Measurements from ENCODE around the gene PAX8. TPM values are rescaled to one million over a fixed set of nuclear protein-coding genes. Genes with fewer than 3 reads are reported as not detected.

The PAX8 gene
- total RNA-seq, 1 experiment from 2014 or later: 7.5 TPM

- Histone ChIP-seq H3K4me3 (ENCODE audit: low read depth, low read length) (no peak overlapping the region), H3K4me1 (no peaks in the 10 kb centered on the region), H3K36me3 (ENCODE audit: control insufficient read depth, insufficient read depth, low read length) (no peaks in the 10 kb centered on the region; the same call in none of the 2 replicates), H3K9me3 (no peaks in the 10 kb centered on the region), H3K27me3 (replicated peaks; ENCODE audit: control insufficient read depth, insufficient read depth, low read length) (no peaks in the 10 kb centered on the region)
- POLR2A ChIA-PET: no interaction called here
- Mint-ChIP-seq H3K27ac (ENCODE audit: unreplicated experiment) (no peak overlapping the region), H3K4me3 (ENCODE audit: unreplicated experiment) (no peak overlapping the region), H3K4me1 (ENCODE audit: low read depth, unreplicated experiment) (no peaks in the 10 kb centered on the region), H3K27me3 (ENCODE audit: insufficient read depth, unreplicated experiment) (no peaks in the 10 kb centered on the region), H3K9me3 (ENCODE audit: unreplicated experiment) (no peaks in the 10 kb centered on the region), H3K36me3 (ENCODE audit: insufficient read depth, unreplicated experiment) (peaks cover 4% of the 10 kb centered on the region)
- no peak for TF ChIP-seq CTCF (IDR thresholded peaks at IDR 0.05; ENCODE audit: insufficient read depth in 1 of 2, low read depth in 1 of 2, low read length in 1 of 2, severe bottlenecking in 1 of 2, unreplicated experiment in 1 of 2)
- CTCF ChIA-PET: interaction anchor here (2.0 kb wide), 1 partner anchor 54 kb away, joined by 5 read pairs; no protein-coding TSS in a partner anchor
- no TSS peak for BruUV-seq (replicated peaks)
- intact Hi-C loops (cut with micrococcal nuclease; ENCODE audit: unreplicated experiment): no loop called here
- no peak for DNase-seq
Observed at GRCh38 chr2:113258471-113259147, 20.1 kb downstream of the PAX8 start.

- no peaks in the 10 kb centered on the region for H3K9me3 ChIP-seq
- ChIA-PET POLR2A (no interaction called here), CTCF (interaction anchor here (2.0 kb wide), 1 partner anchor 54 kb away, joined by 5 read pairs; no protein-coding TSS in a partner anchor)
- Mint-ChIP-seq H3K4me1 (ENCODE audit: low read depth, unreplicated experiment) (no peaks in the 10 kb centered on the region), H3K27ac (ENCODE audit: unreplicated experiment) (no peak overlapping the region), H3K36me3 (ENCODE audit: insufficient read depth, unreplicated experiment) (peaks cover 4% of the 10 kb centered on the region), H3K4me3 (ENCODE audit: unreplicated experiment) (no peak overlapping the region), H3K9me3 (ENCODE audit: unreplicated experiment) (no peaks in the 10 kb centered on the region), H3K27me3 (ENCODE audit: insufficient read depth, unreplicated experiment) (no peaks in the 10 kb centered on the region)
- BruUV-seq (replicated peaks): no TSS peak
- H3K36me3 ChIP-seq (ENCODE audit: control insufficient read depth, insufficient read depth, low read length): no peaks in the 10 kb centered on the region; the same call in none of the 2 replicates
- no peaks in the 10 kb centered on the region for H3K27me3 ChIP-seq (replicated peaks; ENCODE audit: control insufficient read depth, insufficient read depth, low read length)
- no peak for TF ChIP-seq CTCF (IDR thresholded peaks at IDR 0.05; ENCODE audit: insufficient read depth in 1 of 2, low read depth in 1 of 2, low read length in 1 of 2, severe bottlenecking in 1 of 2, unreplicated experiment in 1 of 2)
- no peak overlapping the region for H3K4me3 ChIP-seq (ENCODE audit: low read depth, low read length)
- no peak for DNase-seq
- H3K4me1 ChIP-seq: no peaks in the 10 kb centered on the region
- intact Hi-C loops (cut with micrococcal nuclease; ENCODE audit: unreplicated experiment): no loop called here
Observed at GRCh38 chr2:113257516-113258264, 21.0 kb downstream of the PAX8 start.

- H3K27me3 ChIP-seq (replicated peaks; ENCODE audit: control insufficient read depth, insufficient read depth, low read length): no peaks in the 10 kb centered on the region
- Mint-ChIP-seq H3K9me3 (ENCODE audit: unreplicated experiment) (no peaks in the 10 kb centered on the region), H3K4me1 (ENCODE audit: low read depth, unreplicated experiment) (peaks cover 7% of the 10 kb centered on the region), H3K27me3 (ENCODE audit: insufficient read depth, unreplicated experiment) (no peaks in the 10 kb centered on the region), H3K4me3 (ENCODE audit: unreplicated experiment) (no peak overlapping the region), H3K27ac (ENCODE audit: unreplicated experiment) (no peak overlapping the region), H3K36me3 (ENCODE audit: insufficient read depth, unreplicated experiment) (peaks cover 4% of the 10 kb centered on the region)
- DNase-seq: no peak
- ChIA-PET POLR2A (interaction anchor here (0.7 kb wide), 1 partner anchor 32 kb away, joined by 9 read pairs; no protein-coding TSS in a partner anchor), CTCF (interaction anchor here (1.3 kb wide), 1 partner anchor 20 kb away, joined by 4 read pairs; no protein-coding TSS in a partner anchor)
- H3K9me3 ChIP-seq: no peaks in the 10 kb centered on the region
- no peak for TF ChIP-seq CTCF (IDR thresholded peaks at IDR 0.05; ENCODE audit: insufficient read depth in 1 of 2, low read depth in 1 of 2, low read length in 1 of 2, severe bottlenecking in 1 of 2, unreplicated experiment in 1 of 2)
- BruUV-seq (replicated peaks): no TSS peak
- intact Hi-C loops (cut with micrococcal nuclease; ENCODE audit: unreplicated experiment): no loop called here
- 0 out of 2 replicates have a peak, but pooled peaks cover 8% of the 10 kb centered on the region for H3K4me1 ChIP-seq
- H3K36me3 ChIP-seq (ENCODE audit: control insufficient read depth, insufficient read depth, low read length): no peaks in the 10 kb centered on the region; the same call in none of the 2 replicates
- no peak overlapping the region for H3K4me3 ChIP-seq (ENCODE audit: low read depth, low read length)
Observed at GRCh38 chr2:113255140-113256070, 23.3 kb downstream of the PAX8 start.

Measured in Caco-2 (cell line).